Mammary epithelial cell (primary cell): ENCODE measurements around the gene MRPL10.

Source experiments
- EZH2 ChIP-seq: IDR thresholded peaks from 2 replicates; pipeline ENCODE4 v1.6.1; 2012; ENCODE audit warnings: low read length, inconsistent platforms, borderline replicate concordance
- TF ChIP-seq, protein P1 (sequence below), 2 donors: IDR thresholded peaks in 1 of 2; conservative IDR thresholded peaks in 1 of 2; 2 replicates each; pipeline ENCODE4 v1.5.1; 2011 to 2012; ENCODE audit warnings: inconsistent platforms in 2 of 2, low read length in 2 of 2, mild to moderate bottlenecking in 2 of 2, control low read depth in 1 of 2, low read depth in 1 of 2; ENCODE audit not compliant: insufficient read depth in 1 of 2; ENCODE audit errors: extremely low read depth in 1 of 2

- TF ChIP-seq, protein P1, sequence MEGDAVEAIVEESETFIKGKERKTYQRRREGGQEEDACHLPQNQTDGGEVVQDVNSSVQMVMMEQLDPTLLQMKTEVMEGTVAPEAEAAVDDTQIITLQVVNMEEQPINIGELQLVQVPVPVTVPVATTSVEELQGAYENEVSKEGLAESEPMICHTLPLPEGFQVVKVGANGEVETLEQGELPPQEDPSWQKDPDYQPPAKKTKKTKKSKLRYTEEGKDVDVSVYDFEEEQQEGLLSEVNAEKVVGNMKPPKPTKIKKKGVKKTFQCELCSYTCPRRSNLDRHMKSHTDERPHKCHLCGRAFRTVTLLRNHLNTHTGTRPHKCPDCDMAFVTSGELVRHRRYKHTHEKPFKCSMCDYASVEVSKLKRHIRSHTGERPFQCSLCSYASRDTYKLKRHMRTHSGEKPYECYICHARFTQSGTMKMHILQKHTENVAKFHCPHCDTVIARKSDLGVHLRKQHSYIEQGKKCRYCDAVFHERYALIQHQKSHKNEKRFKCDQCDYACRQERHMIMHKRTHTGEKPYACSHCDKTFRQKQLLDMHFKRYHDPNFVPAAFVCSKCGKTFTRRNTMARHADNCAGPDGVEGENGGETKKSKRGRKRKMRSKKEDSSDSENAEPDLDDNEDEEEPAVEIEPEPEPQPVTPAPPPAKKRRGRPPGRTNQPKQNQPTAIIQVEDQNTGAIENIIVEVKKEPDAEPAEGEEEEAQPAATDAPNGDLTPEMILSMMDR (conservative IDR thresholded peaks at IDR 0.05 in 1 of 2, IDR thresholded peaks at IDR 0.05 in 1 of 2; ENCODE audit: extremely low read depth in 1 of 2, insufficient read depth in 1 of 2, low read depth in 1 of 2, low read length in 2 of 2) = no peak
- no peak for TF ChIP-seq EZH2
Measured at GRCh38 chr17:47875011-47875985, 44.0 kb upstream of the MRPL10 start.
